ENCODE results near the gene SLC16A13. TPM values are rescaled to one million over a fixed set of nuclear protein-coding genes. Genes with fewer than 3 reads are reported as not detected.
"Not testable (repeated sequence)": the region's sequence is repeated elsewhere in the genome, so short reads cannot be mapped to it uniquely, and the experiment has no call there.

Gene SLC16A13, protein sequence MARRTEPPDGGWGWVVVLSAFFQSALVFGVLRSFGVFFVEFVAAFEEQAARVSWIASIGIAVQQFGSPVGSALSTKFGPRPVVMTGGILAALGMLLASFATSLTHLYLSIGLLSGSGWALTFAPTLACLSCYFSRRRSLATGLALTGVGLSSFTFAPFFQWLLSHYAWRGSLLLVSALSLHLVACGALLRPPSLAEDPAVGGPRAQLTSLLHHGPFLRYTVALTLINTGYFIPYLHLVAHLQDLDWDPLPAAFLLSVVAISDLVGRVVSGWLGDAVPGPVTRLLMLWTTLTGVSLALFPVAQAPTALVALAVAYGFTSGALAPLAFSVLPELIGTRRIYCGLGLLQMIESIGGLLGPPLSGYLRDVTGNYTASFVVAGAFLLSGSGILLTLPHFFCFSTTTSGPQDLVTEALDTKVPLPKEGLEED
- total RNA-seq (2012; rRNA removed), result 0.76 and 0.87 TPM in 2 replicates

- H3K9me3 ChIP-seq (replicated peaks; ENCODE audit: low read length), result no peaks in the 10 kb centered on the region
- H3K4me3 ChIP-seq (ENCODE audit: low read length), result peak within 1 kb of the TSS; percentile 73
- H3K4me1 ChIP-seq (ENCODE audit: control insufficient read depth, insufficient read depth, low read length), result peaks cover 11% of the 10 kb centered on the region
- peak within 1 kb of the TSS; percentile 70 for H3K9ac ChIP-seq (ENCODE audit: low read depth, low read length)
- H3K27me3 ChIP-seq (ENCODE audit: control insufficient read depth, insufficient read depth, low read length), result no peaks in the 10 kb centered on the region
- peak within 1 kb of the TSS; percentile 86 for H3K4me2 ChIP-seq (ENCODE audit: low read length)
- H3K36me3 ChIP-seq (ENCODE audit: insufficient read depth, low read length), result no peaks in the 10 kb centered on the region
Observed at GRCh38 chr17:7035591-7036368, at the start of gene SLC16A13. SLC16A13 (plus strand) TSS chr17:7036015; CDS start chr17:7036383, 368 bp downstream.

DNA sequence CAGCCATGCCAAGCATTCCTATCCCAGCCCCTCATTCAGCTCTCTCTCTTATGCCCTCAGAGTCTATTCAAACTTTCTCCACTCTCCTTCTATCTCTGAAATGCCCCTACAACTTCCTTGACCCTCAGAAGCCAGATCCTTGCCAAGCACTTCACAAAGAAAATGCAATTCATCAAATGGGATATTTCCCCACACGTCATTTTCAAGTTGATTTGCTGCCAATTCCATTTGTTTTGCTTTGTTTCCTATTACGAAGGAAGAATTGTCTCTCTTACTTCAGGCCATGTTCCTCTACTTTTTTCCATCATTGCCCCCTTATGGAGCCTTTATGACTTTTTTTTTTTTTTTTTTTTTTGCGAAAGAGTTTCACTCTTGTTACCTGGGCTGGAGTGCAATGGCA lies 49.1 kb upstream of the SLC16A13 start:
- H3K4me2 ChIP-seq (ENCODE audit: low read length), result no peak overlapping the region
- no peak overlapping the region for H3K4me3 ChIP-seq (ENCODE audit: low read length)
- H3K9me3 ChIP-seq (replicated peaks; ENCODE audit: low read length), result no peaks in the 10 kb centered on the region
- no peaks in the 10 kb centered on the region for H3K4me1 ChIP-seq (ENCODE audit: control insufficient read depth, insufficient read depth, low read length)
- no peaks in the 10 kb centered on the region for H3K27me3 ChIP-seq (ENCODE audit: control insufficient read depth, insufficient read depth, low read length)
- no peaks in the 10 kb centered on the region for H3K36me3 ChIP-seq (ENCODE audit: insufficient read depth, low read length)
- no peak overlapping the region for H3K9ac ChIP-seq (ENCODE audit: low read depth, low read length)

GRCh38 chr17:6989779-6990178 lies 46.0 kb upstream of the SLC16A13 start:
- H3K4me2 ChIP-seq (ENCODE audit: low read length), result no peak overlapping the region
- H3K36me3 ChIP-seq (ENCODE audit: insufficient read depth, low read length), result no peaks in the 10 kb centered on the region
- H3K9me3 ChIP-seq (replicated peaks; ENCODE audit: low read length), result no peaks in the 10 kb centered on the region
- no peak overlapping the region for H3K9ac ChIP-seq (ENCODE audit: low read depth, low read length)
- no peaks in the 10 kb centered on the region for H3K4me1 ChIP-seq (ENCODE audit: control insufficient read depth, insufficient read depth, low read length)
- no peak overlapping the region for H3K4me3 ChIP-seq (ENCODE audit: low read length)
- no peaks in the 10 kb centered on the region for H3K27me3 ChIP-seq (ENCODE audit: control insufficient read depth, insufficient read depth, low read length)

DNA sequence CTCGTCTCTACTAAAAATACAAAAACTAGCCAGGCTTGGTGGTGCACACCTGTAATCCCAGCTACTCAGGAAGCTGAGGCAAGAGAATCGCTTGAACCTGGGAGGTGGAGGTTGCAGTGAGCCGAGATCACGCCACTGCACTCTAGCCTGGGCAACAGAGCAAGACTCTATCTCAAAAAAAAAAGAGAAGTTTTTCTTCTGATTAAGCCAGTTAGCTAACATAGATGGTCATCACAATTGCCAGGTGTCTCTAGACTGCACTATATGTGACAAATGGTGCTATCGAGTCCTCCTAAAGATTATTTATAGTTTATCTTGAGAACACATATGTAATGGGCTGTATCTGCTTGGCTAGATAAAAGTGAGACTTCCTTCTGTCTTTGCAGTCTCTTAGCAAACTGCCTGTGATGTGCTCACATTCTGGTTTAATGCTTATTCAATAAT lies 42.2 kb upstream of the SLC16A13 start:
- H3K9me3 ChIP-seq (replicated peaks; ENCODE audit: low read length), result not testable (repeated sequence)

GRCh38 chr17:6994118-6994598 lies 41.7 kb upstream of the SLC16A13 start:
- Histone ChIP-seq H3K4me1 (ENCODE audit: control insufficient read depth, insufficient read depth, low read length) (no peaks in the 10 kb centered on the region), H3K36me3 (ENCODE audit: insufficient read depth, low read length) (peaks cover 21% of the 10 kb centered on the region), H3K4me3 (ENCODE audit: low read length) (no peak overlapping the region), H3K4me2 (ENCODE audit: low read length) (no peak overlapping the region), H3K27me3 (ENCODE audit: control insufficient read depth, insufficient read depth, low read length) (no peaks in the 10 kb centered on the region), H3K9me3 (replicated peaks; ENCODE audit: low read length) (no peaks in the 10 kb centered on the region), H3K9ac (ENCODE audit: low read depth, low read length) (no peak overlapping the region)

More for the DNA sequence above, 42.2 kb upstream of the SLC16A13 start:
- H3K9ac ChIP-seq (ENCODE audit: low read depth, low read length); H3K4me2 ChIP-seq (ENCODE audit: low read length); H3K4me1 ChIP-seq (ENCODE audit: control insufficient read depth, insufficient read depth, low read length); H3K27me3 ChIP-seq (ENCODE audit: control insufficient read depth, insufficient read depth, low read length); H3K4me3 ChIP-seq (ENCODE audit: low read length): not testable (repeated sequence)
- H3K36me3 ChIP-seq (ENCODE audit: insufficient read depth, low read length), result peaks cover 15% of the 10 kb centered on the region

- Histone ChIP-seq H3K27me3 (ENCODE audit: control insufficient read depth, insufficient read depth, low read length) (no peaks in the 10 kb centered on the region), H3K4me2 (ENCODE audit: low read length) (no peak overlapping the region), H3K4me3 (ENCODE audit: low read length) (no peak overlapping the region), H3K9ac (ENCODE audit: low read depth, low read length) (no peak overlapping the region), H3K4me1 (ENCODE audit: control insufficient read depth, insufficient read depth, low read length) (no peaks in the 10 kb centered on the region), H3K9me3 (replicated peaks; ENCODE audit: low read length) (no peaks in the 10 kb centered on the region), H3K36me3 (ENCODE audit: insufficient read depth, low read length) (peaks cover 27% of the 10 kb centered on the region)
Observed at GRCh38 chr17:6994666-6995256, 41.1 kb upstream of the SLC16A13 start.

DNA sequence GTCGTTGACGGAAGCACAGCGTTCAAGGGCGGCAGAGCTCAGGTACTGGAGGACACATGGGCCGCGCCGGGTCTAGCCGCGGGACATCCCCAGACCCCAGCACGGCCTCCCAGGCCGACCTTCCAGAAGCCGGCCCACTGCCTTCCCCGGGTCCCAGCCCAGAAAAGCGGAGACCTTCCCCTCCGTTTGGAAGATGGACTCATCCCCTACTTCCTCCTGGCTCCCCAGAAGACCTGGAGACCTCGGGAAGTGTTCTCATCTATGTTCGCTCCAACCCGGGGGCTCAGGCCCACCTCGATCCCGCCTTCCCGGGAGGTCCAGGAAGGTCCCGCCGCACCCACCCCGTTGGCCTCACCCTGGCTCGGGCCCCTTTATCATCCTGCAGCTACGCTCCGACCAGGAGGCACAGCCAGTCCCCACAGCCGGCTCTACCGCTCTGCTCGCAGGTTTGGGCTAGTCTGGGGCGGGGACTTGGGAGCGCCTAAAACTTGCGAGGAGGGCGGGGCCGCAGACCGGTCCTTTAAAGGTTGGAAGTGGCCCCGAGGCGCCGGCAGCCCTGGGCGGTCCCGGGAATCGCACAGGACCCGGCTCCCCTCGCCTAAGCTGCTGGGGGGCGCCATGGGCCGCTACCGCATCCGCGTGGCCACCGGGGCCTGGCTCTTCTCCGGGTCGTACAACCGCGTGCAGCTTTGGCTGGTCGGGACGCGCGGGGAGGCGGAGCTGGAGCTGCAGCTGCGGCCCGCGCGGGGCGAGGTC lies 40.1 kb upstream of the SLC16A13 start, which contains the start of gene ALOX12:
ALOX12 (plus strand) TSS at position 550 of the 756 bp plus-strand sequence; CDS start at position 619, 69 bp downstream.
- no peak within 1 kb of the TSS for H3K4me2 ChIP-seq (ENCODE audit: low read length)
- H3K4me1 ChIP-seq (ENCODE audit: control insufficient read depth, insufficient read depth, low read length), result no peaks in the 10 kb centered on the region
- no peaks in the 10 kb centered on the region for H3K27me3 ChIP-seq (ENCODE audit: control insufficient read depth, insufficient read depth, low read length)
- no peaks in the 10 kb centered on the region for H3K9me3 ChIP-seq (replicated peaks; ENCODE audit: low read length)
- H3K4me3 ChIP-seq (ENCODE audit: low read length), result no peak within 1 kb of the TSS
- peaks cover 35% of the 10 kb centered on the region for H3K36me3 ChIP-seq (ENCODE audit: insufficient read depth, low read length)
- H3K9ac ChIP-seq (ENCODE audit: low read depth, low read length), result no peak within 1 kb of the TSS

GRCh38 chr17:6996256-6997011 lies 39.4 kb upstream of the SLC16A13 start:
- no peak overlapping the region for H3K9ac ChIP-seq (ENCODE audit: low read depth, low read length)

DNA sequence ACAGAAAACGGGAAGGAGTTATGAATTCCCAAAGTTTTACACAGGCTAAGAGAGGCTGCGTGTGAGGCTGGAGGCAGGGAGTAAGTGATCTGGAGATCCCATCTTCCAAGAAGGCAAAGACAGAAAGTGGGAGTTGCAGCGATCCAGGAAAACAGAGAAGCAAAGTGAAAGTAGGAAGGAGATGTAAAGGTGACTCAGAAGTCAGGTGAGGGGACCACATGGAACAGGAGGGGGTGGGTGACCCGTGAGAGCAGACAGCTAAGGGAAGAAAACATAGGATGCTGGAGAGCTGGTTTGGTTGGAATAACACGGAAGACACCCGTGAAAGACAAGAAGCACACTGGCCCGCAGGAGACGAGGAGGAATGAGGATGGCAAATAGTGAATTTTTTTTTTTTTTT lies 38.6 kb upstream of the SLC16A13 start:
- Histone ChIP-seq H3K4me1 (ENCODE audit: control insufficient read depth, insufficient read depth, low read length) (no peaks in the 10 kb centered on the region), H3K9me3 (replicated peaks; ENCODE audit: low read length) (no peaks in the 10 kb centered on the region), H3K4me2 (ENCODE audit: low read length) (no peak overlapping the region), H3K4me3 (ENCODE audit: low read length) (no peak overlapping the region), H3K27me3 (ENCODE audit: control insufficient read depth, insufficient read depth, low read length) (no peaks in the 10 kb centered on the region), H3K36me3 (ENCODE audit: insufficient read depth, low read length) (peaks cover 49% of the 10 kb centered on the region), H3K9ac (ENCODE audit: low read depth, low read length) (no peak overlapping the region)

More at GRCh38 chr17:6996256-6997011, 39.4 kb upstream of the SLC16A13 start:
- no peaks in the 10 kb centered on the region for H3K4me1 ChIP-seq (ENCODE audit: control insufficient read depth, insufficient read depth, low read length)
- no peaks in the 10 kb centered on the region for H3K27me3 ChIP-seq (ENCODE audit: control insufficient read depth, insufficient read depth, low read length)
- peaks cover 41% of the 10 kb centered on the region for H3K36me3 ChIP-seq (ENCODE audit: insufficient read depth, low read length)
- no peaks in the 10 kb centered on the region for H3K9me3 ChIP-seq (replicated peaks; ENCODE audit: low read length)
- H3K4me3 ChIP-seq (ENCODE audit: low read length), result no peak overlapping the region
- H3K4me2 ChIP-seq (ENCODE audit: low read length), result no peak overlapping the region

- H3K4me2 ChIP-seq (ENCODE audit: low read length), result no peak overlapping the region
- H3K27me3 ChIP-seq (ENCODE audit: control insufficient read depth, insufficient read depth, low read length), result no peaks in the 10 kb centered on the region
- H3K4me1 ChIP-seq (ENCODE audit: control insufficient read depth, insufficient read depth, low read length), result no peaks in the 10 kb centered on the region
- no peaks in the 10 kb centered on the region for H3K9me3 ChIP-seq (replicated peaks; ENCODE audit: low read length)
- H3K36me3 ChIP-seq (ENCODE audit: insufficient read depth, low read length), result peaks cover 55% of the 10 kb centered on the region
- H3K9ac ChIP-seq (ENCODE audit: low read depth, low read length), result no peak overlapping the region
- H3K4me3 ChIP-seq (ENCODE audit: low read length), result no peak overlapping the region
Observed at GRCh38 chr17:6998855-6999508, 36.8 kb upstream of the SLC16A13 start.
